Rectal smooth muscle tissue (tissue), 1 donor: ENCODE results near the gene BACE1.
"Not testable (repeated sequence)": the region's sequence is repeated elsewhere in the genome, so short reads cannot be mapped to it uniquely, and the experiment has no call there.

Source experiments
- H3K27ac ChIP-seq: one replicate; pipeline ENCODE4 v1.7.0; 2013; ENCODE audit warnings: low read depth, low read length, inconsistent platforms
- H3K27me3 ChIP-seq: one replicate; pipeline ENCODE4 v1.7.0; 2013; ENCODE audit warnings: low read length; ENCODE audit not compliant: control insufficient read depth, insufficient read depth
- H3K36me3 ChIP-seq: one replicate; pipeline ENCODE4 v1.7.0; 2013; ENCODE audit warnings: low read length; ENCODE audit not compliant: control insufficient read depth, insufficient read depth
- H3K4me1 ChIP-seq: one replicate; pipeline ENCODE4 v1.7.0; 2013; ENCODE audit warnings: low read length; ENCODE audit not compliant: control insufficient read depth, insufficient read depth
- H3K4me3 ChIP-seq: one replicate; pipeline ENCODE4 v1.7.0; 2013; ENCODE audit warnings: low read length
- H3K9ac ChIP-seq: one replicate; pipeline ENCODE4 v1.7.0; 2013; ENCODE audit warnings: low read length

The BACE1 gene

DNA sequence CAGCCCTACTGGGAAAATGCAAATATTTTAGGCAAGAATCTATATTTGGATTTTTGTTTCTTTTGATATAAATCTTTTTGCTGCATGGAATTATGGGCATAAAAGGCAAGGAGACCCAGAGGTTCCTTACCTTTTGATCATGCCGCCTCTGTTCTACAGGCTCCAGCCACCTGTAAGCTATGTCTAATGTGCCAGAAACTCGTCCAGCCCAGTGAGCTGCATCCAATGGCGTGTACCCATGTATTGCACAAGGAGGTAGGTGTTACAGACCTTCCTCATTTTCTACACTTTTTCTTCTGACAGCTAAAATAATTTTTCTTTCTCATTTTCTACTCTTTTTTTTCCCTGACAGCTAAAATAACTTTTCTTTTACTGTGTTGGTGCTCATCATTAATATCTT lies 33.1 kb downstream of the BACE1 start:
- Histone ChIP-seq H3K4me1 (no peaks in the 10 kb centered on the region), H3K27ac (no peak overlapping the region), H3K4me3 (no peak overlapping the region), H3K27me3 (no peaks in the 10 kb centered on the region), H3K9ac (no peak overlapping the region), H3K36me3 (peaks cover 20% of the 10 kb centered on the region)

DNA sequence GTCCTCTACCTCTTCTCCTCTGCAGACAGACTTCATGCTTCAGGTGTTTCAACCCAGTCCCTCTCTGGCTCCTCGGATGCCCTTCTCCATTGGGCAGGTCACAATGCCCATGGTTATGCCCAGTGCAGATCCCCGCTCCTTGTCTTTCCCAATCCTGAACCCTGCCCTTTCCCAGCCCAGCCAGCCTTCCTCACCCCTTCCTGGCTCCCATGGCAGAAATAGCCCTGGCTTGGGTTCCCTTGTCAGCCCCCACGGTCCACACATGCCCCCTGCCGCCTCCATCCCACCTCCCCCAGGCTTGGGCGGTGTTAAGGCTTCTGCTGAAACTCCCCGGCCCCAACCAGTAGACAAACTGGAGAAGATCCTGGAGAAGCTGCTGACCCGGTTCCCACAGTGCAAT lies 34.2 kb downstream of the BACE1 start:
- Histone ChIP-seq H3K9ac (no peak overlapping the region), H3K4me3 (no peak overlapping the region), H3K27ac (no peak overlapping the region), H3K36me3 (peaks cover 20% of the 10 kb centered on the region), H3K27me3 (no peaks in the 10 kb centered on the region), H3K4me1 (no peaks in the 10 kb centered on the region)

DNA sequence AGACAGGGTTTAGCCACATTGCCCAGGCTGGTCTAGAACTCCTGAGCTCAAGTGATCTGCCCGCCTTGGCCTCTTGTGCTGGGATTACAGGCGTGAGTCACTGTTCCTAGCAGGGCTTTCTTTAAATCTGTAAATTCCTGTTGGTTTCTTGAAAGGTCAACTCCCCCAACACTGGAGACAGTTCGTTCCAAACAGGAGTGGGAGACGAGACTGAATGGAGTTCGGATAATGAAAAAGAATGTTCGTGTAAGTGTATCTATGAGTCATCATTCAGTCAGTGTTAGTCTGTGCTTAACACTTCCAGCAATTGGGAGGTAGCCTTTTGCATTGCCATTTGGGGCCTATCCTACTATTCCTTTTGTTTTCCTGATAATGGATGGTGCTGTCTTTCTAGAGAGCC lies 34.9 kb downstream of the BACE1 start:
- no peak overlapping the region for H3K9ac ChIP-seq
- H3K4me1 ChIP-seq: no peaks in the 10 kb centered on the region
- H3K27ac ChIP-seq: peak overlapping the region; percentile 27
- H3K36me3 ChIP-seq: peaks cover 17% of the 10 kb centered on the region
- no peak overlapping the region for H3K4me3 ChIP-seq
- no peaks in the 10 kb centered on the region for H3K27me3 ChIP-seq

DNA sequence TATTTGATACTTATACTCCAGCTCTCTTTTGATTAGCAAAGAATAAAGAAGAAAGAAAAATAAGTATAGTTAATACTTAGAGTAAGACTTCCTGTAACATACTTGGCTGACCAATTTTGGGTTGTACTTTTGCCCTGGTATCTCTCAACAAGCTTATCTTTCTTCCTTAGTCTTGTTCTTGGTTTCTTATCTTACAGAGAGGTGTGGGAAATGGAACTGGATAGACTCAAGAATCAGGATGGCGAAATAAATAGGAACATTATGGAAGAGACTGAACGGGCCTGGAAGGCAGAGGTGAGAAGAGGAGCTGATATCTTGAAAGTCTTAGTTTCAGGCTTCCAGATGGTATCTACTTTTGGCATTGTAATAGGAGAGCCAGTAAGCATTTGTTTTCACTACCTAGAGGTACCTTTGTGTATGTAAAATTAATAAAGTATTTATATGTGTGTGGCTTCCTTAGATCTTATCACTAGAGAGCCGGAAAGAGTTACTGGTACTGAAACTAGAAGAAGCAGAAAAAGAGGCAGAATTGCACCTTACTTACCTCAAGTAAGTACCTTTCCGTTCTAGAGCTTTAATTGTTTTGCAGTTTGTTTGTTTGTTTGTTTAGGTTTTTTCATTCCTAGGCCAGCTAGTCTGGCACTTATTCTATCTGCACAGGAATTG lies 36.2 kb downstream of the BACE1 start:
- H3K4me3 ChIP-seq: no peak overlapping the region
- peaks cover 13% of the 10 kb centered on the region for H3K36me3 ChIP-seq
- no peak overlapping the region for H3K9ac ChIP-seq
- no peak overlapping the region for H3K27ac ChIP-seq
- no peaks in the 10 kb centered on the region for H3K4me1 ChIP-seq
- no peaks in the 10 kb centered on the region for H3K27me3 ChIP-seq

DNA sequence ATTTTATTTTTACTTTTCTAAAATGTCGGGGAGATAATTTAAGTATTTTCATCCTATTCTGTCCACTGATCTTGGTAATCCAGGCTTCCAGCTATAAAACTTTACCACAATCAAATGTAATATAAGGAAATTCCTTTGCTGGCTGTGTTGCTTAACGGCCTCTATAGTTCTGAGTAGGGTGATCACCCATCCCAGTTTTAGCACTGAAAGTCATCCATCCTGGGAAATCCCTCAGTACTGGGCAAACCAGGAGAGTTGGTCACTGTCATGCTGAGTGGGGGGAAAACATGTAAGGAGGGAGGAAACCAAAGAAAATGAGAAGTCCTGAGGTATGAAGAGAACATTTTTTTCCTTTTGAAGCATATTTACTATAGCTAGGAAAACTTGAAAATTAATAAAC lies 37.7 kb downstream of the BACE1 start:
- Histone ChIP-seq H3K36me3 (peaks cover 11% of the 10 kb centered on the region), H3K27me3 (no peaks in the 10 kb centered on the region), H3K4me3 (no peak overlapping the region), H3K4me1 (no peaks in the 10 kb centered on the region), H3K9ac (no peak overlapping the region), H3K27ac (no peak overlapping the region)

DNA sequence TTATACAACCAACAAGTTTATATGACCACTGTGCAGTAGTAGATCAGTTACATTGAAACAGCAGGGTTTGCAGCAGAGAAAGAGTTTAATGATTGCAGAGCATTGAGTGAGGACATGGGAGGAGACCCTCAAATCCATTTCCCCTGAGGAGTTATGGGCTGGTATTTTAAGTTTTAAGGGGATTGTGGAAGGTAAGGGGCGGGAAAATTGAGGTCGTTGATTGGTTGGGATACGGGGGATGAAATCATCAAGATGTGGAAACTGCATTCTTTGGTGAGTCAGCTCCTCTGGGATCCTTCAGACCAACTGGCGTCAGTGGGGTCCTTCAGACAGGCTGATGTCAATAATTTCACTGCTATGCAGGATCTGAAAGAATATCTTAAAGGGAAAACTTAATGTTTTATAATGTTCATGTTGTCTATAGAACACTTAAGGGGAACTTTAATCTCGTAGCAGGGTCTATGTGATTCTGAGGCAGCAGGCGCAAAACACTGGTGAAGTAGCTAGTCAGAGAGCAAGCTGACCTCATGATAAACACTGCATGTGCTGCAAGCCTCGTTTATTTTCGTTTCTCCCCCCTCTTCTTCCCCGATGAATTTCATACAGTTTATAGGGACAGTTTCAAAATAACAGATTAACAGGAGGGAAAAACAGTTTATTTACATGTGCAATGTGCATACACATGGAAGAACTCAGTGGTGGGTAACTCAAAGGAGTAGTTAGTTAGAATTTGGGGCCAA lies 42.3 kb downstream of the BACE1 start:
- peaks cover 2% of the 10 kb centered on the region for H3K36me3 ChIP-seq
- no peaks in the 10 kb centered on the region for H3K4me1 ChIP-seq
- no peaks in the 10 kb centered on the region for H3K27me3 ChIP-seq
- H3K9ac ChIP-seq: no peak overlapping the region
- no peak overlapping the region for H3K4me3 ChIP-seq
- H3K27ac ChIP-seq: no peak overlapping the region

DNA sequence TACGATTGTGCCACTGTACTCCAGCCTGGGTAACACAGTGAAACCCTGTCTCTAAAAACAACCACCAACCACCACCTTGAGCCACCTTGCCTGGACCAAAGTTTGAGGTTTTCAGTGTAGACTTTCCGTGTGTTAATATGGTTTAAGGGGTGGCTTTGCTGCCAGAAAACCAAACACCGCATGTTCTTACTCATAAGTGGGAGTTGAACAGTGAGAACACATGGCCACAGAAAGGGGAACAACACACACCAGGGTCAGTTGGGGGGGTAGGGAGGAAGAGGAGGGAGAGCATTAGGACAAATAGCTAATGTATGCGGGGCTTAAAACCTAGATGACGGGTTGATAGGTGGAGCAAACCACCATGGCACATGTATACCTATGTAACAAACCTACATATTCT lies 43.9 kb downstream of the BACE1 start:
- not testable (repeated sequence) for H3K36me3 ChIP-seq, H3K27ac ChIP-seq, H3K9ac ChIP-seq, H3K4me1 ChIP-seq, H3K4me3 ChIP-seq, H3K27me3 ChIP-seq

DNA sequence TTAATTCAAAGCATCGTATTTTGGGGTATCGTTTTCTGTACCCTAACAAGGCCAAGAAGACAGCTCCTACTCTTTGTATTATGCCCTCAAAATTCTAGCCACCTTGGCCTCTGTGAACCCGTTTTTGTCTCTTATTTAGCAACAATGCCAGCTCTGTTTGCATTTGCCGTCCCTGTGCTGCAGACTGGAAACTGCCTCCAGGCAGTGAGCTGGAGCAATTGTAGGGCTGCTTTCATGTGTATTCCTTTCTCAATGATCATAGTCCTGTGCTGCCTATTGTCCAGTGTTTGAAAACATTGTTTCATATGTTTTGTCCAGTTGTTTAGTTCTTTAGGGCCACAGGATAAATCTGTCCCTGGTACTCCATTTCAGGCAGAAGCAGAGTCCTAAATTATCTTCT lies 44.8 kb downstream of the BACE1 start:
- H3K36me3 ChIP-seq: no peaks in the 10 kb centered on the region

DNA sequence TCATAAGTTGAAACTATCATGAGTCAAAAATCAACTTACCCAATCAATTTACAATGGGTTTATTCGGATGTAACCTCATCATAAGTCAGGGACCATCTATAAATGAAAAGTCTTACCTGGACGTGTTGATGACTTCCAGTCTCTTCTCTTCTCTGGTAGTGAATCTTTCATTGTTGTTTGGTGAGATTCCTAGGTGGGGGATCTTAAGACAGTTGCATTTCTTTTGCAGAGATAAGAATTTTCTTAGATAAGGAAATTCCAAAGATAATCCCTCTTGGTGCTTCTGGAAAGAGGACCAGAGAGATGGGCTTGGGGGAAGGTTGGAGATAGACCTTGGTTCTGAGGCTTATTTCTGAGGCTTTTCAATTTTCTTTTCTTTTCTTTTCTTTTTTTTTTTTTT lies 46.2 kb downstream of the BACE1 start:
- Histone ChIP-seq H3K36me3 (no peaks in the 10 kb centered on the region), H3K27me3 (no peaks in the 10 kb centered on the region), H3K4me1 (no peaks in the 10 kb centered on the region), H3K4me3 (no peak overlapping the region), H3K9ac (no peak overlapping the region), H3K27ac (no peak overlapping the region)

More for the DNA sequence above, 44.8 kb downstream of the BACE1 start:
- no peaks in the 10 kb centered on the region for H3K27me3 ChIP-seq
- H3K4me1 ChIP-seq: no peaks in the 10 kb centered on the region
- H3K27ac ChIP-seq: no peak overlapping the region
- H3K4me3 ChIP-seq: no peak overlapping the region
- no peak overlapping the region for H3K9ac ChIP-seq

DNA sequence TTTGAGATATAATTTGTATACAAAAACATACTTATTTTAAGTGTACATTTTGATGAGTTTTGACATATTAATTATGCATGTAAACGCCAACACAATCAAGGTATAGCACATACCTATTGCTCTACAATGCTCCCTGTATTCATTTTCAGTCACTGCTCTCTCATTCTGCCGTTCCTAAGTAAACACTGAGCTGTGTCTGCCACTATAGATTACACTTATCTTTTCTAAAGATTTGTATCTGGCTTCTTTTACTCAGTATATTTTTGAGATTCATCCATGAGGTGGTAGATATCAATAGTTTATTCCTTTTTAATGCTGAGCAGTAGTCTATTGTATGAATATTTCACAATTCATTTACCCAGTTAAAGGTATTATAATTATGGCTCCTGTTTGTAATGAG lies 50.3 kb downstream of the BACE1 start:
- Histone ChIP-seq H3K9ac (no peak overlapping the region), H3K4me1 (no peaks in the 10 kb centered on the region), H3K4me3 (no peak overlapping the region), H3K27ac (no peak overlapping the region), H3K36me3 (no peaks in the 10 kb centered on the region), H3K27me3 (no peaks in the 10 kb centered on the region)

DNA sequence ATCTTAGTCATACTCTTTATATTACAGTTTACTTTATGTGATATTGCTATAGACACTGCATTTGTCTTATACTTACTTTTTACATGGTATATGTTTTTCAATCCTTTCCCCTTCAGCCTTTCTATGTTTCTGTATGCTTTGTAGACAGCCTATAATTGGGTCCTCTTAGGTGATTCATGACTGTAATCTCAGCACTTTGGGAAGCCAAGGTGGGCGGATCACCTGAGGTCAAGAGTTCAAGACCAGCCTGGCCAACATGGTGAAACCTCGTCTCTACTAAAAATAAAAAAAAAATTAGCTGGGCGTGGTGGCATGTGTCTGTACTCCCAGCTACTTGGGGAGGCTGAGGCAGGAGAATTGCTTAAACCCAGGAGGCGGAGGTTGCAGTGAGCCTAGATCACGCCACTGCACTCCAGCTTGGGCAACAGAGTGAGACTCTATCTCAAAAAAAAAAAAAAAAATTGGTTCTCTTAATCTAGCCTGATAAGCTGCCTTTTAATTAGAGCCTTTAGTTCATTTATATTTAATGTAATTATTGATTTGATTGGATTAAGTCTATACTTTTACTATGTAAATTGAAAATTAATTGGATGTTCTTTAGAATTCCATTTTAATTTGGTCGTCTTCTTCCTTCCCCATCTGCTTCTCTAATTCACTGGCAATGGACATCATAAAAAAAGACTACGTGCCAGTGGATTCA lies 51.3 kb downstream of the BACE1 start:
- not testable (repeated sequence) for H3K9ac ChIP-seq, H3K4me3 ChIP-seq, H3K4me1 ChIP-seq, H3K36me3 ChIP-seq, H3K27me3 ChIP-seq, H3K27ac ChIP-seq

DNA sequence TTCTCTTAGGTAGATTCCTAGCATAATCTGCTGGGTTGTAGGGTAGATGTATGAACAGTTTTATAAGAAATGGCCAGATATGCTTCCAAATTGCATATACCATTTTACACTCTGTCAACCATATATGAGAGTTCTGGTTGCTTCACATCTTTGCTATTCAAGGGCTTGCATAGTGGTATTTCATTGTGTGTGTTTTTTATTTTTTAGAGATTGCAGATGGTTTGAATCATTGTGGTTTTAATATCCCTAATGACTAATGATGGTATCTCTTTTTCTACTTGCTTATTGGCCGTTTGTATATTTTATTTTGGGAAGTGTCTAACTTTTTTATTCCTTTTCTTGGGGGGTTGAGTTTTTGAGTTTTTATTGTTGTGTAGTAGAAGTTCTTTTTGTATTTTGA lies 56.6 kb downstream of the BACE1 start:
- H3K4me1 ChIP-seq: no peaks in the 10 kb centered on the region
- H3K27ac ChIP-seq: no peak overlapping the region
- H3K9ac ChIP-seq: no peak overlapping the region
- no peak overlapping the region for H3K4me3 ChIP-seq
- H3K27me3 ChIP-seq: no peaks in the 10 kb centered on the region
- H3K36me3 ChIP-seq: no peaks in the 10 kb centered on the region
